HL-60 (cell line): ENCODE measurements around the gene ESR1.

Experiments
- DNase-seq, 2 experiments: peaks; one replicate each; pipeline ENCODE4 v3.0.0-alpha.2; 2010 to 2020; ENCODE audit warnings: low read depth in 1 of 2, low spot score in 1 of 2
- H3K27ac ChIP-seq: fragments of 250-450 bp; sonication (Bioruptor Pico); replicated peaks from 2 replicates; pipeline ENCODE4 v1.5.1; 2020; ENCODE audit warnings: mild to moderate bottlenecking, moderate library complexity
- H3K27me3 ChIP-seq: fragments of 250-450 bp; sonication (Bioruptor Pico); 2 replicates; pipeline ENCODE4 v1.5.1; 2021; ENCODE audit warnings: mild to moderate bottlenecking, moderate library complexity; ENCODE audit not compliant: insufficient read depth, poor library complexity, severe bottlenecking
- H3K4me3 ChIP-seq: replicated peaks from 2 replicates; pipeline ENCODE4 v1.5.1; 2011; ENCODE audit warnings: mild to moderate bottlenecking, control low read depth, low read length; ENCODE audit not compliant: insufficient read depth
- CTCF ChIP-seq: IDR thresholded peaks from one replicate; pipeline ENCODE4 v1.5.1; 2011; ENCODE audit warnings: low read length, control low read depth, inconsistent platforms; ENCODE audit not compliant: insufficient read depth
- GABPA ChIP-seq: IDR thresholded peaks from 2 replicates; pipeline ENCODE4 v1.6.1; 2012; ENCODE audit warnings: low read depth
- POLR2AphosphoS5 ChIP-seq: IDR thresholded peaks from 2 replicates; pipeline ENCODE4 v1.6.1; 2012; ENCODE audit warnings: low read depth
- REST ChIP-seq: IDR thresholded peaks from 2 replicates; pipeline ENCODE4 v1.6.1; 2012; ENCODE audit warnings: low read depth; ENCODE audit not compliant: insufficient replicate concordance
- SPI1 ChIP-seq: IDR thresholded peaks from 2 replicates; pipeline ENCODE4 v1.6.1; 2012; ENCODE audit warnings: low read depth, mild to moderate bottlenecking, borderline replicate concordance

Gene ESR1

GRCh38 chr6:152167641-152168603 lies 360.4 kb downstream of the ESR1 start:
- Histone ChIP-seq H3K27ac (no peak overlapping the region), H3K27me3 (no peaks in the 10 kb centered on the region), H3K4me3 (no peak overlapping the region)
- no peak for DNase-seq
- TF ChIP-seq GABPA (no peak), POLR2AphosphoS5 (no peak), REST (no peak), SPI1 (no peak), CTCF (no peak)

GRCh38 chr6:152170313-152170701 lies 362.8 kb downstream of the ESR1 start:
- no peak for TF ChIP-seq REST
- TF ChIP-seq CTCF: no peak
- TF ChIP-seq SPI1: no peak
- no peak for TF ChIP-seq GABPA
- no peak for TF ChIP-seq POLR2AphosphoS5
- Histone ChIP-seq H3K4me3 (no peak overlapping the region), H3K27ac (no peak overlapping the region), H3K27me3 (no peaks in the 10 kb centered on the region)
- DNase-seq: no peak

GRCh38 chr6:152170702-152171667 lies 363.5 kb downstream of the ESR1 start:
- TF ChIP-seq SPI1 (no peak), REST (no peak), GABPA (no peak), POLR2AphosphoS5 (no peak), CTCF (no peak)

More at GRCh38 chr6:152170702-152171667, 363.5 kb downstream of the ESR1 start:
- Histone ChIP-seq H3K27ac (no peak overlapping the region), H3K27me3 (no peaks in the 10 kb centered on the region), H3K4me3 (no peak overlapping the region)
- no peak for DNase-seq
